ENCODE measurements around the gene PTPRA.
"Not testable (repeated sequence)": the region's sequence is repeated elsewhere in the genome, so short reads cannot be mapped to it uniquely, and the experiment has no call there.

GRCh38 chr20:3075315-3075714 is 202.0 kb downstream of the PTPRA start:
- TF ChIP-seq EZH2 (IDR thresholded peaks at IDR 0.05; ENCODE audit: low read length), result not testable (repeated sequence)
- TF ChIP-seq, protein P1, sequence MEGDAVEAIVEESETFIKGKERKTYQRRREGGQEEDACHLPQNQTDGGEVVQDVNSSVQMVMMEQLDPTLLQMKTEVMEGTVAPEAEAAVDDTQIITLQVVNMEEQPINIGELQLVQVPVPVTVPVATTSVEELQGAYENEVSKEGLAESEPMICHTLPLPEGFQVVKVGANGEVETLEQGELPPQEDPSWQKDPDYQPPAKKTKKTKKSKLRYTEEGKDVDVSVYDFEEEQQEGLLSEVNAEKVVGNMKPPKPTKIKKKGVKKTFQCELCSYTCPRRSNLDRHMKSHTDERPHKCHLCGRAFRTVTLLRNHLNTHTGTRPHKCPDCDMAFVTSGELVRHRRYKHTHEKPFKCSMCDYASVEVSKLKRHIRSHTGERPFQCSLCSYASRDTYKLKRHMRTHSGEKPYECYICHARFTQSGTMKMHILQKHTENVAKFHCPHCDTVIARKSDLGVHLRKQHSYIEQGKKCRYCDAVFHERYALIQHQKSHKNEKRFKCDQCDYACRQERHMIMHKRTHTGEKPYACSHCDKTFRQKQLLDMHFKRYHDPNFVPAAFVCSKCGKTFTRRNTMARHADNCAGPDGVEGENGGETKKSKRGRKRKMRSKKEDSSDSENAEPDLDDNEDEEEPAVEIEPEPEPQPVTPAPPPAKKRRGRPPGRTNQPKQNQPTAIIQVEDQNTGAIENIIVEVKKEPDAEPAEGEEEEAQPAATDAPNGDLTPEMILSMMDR (optimal IDR thresholded peaks at IDR 0.05 in 1 of 3, IDR thresholded peaks at IDR 0.05 in 1 of 3, conservative IDR thresholded peaks at IDR 0.05 in 1 of 3; ENCODE audit: extremely low read depth in 1 of 3, insufficient read depth in 2 of 3, low read length in 3 of 3), result not testable (repeated sequence)

Data from keratinocyte (primary cell).